GM12878 (cell line): ENCODE data around the gene PSMB7. TPM values are rescaled to one million over a fixed set of nuclear protein-coding genes. Genes with fewer than 3 reads are reported as not detected.

Source experiments
- ATAC-seq: fragments of 200-7000 bp; cut with Tn5 transposase; 3 replicates; pipeline ENCODE4 v1.9.1; 2020; ENCODE audit warnings: mild to moderate bottlenecking, moderate library complexity
- BruUV-seq: library from RNA; stranded (reverse); fragments of 400-500 nt; replicated peaks from 2 replicates; lab custom pipeline; 2021; lab: Mats Ljungman, UMichigan
- CTCF ChIA-PET: fragments of 300-600 bp; sonication (Branson Sonifier 250); formaldehyde crosslinking; extraction: SDS; loops from one replicate; lab custom pipeline; 2021; ENCODE audit warnings: inconsistent platforms; lab: Yijun Ruan, JAX
- POLR2A ChIA-PET: fragments of 350-600 bp; formaldehyde crosslinking; extraction: SDS; loops from one replicate; lab custom pipeline; 2021; ENCODE audit warnings: inconsistent platforms; lab: Charles Lee
- RAD21 ChIA-PET: fragments of 300-600 bp; sonication (Branson Sonifier 250); formaldehyde crosslinking; loops from one replicate; lab custom pipeline; 2023; ENCODE audit warnings: antibody characterized with exemption; ENCODE audit not compliant: unreplicated experiment; lab: Charles Lee
- SMC1A ChIA-PET: fragments of 300-600 bp; sonication (Branson Sonifier 250); formaldehyde crosslinking; loops from one replicate; lab custom pipeline; 2023; ENCODE audit not compliant: unreplicated experiment, uncharacterized antibody; lab: Charles Lee
- DNase-seq: peaks from one replicate; pipeline ENCODE4 v3.0.0-alpha.2; 2011; ENCODE audit warnings: low read depth, low spot score
- FAIRE-seq: peaks from 3 replicates; lab custom pipeline; 2011; peaks lifted over from hg19 to GRCh38; lab: Jason Lieb, UNC
- H2AFZ ChIP-seq: 2 replicates; pipeline ENCODE4 v1.6.0; 2011; ENCODE audit warnings: low read depth, low read length, control low read depth; ENCODE audit not compliant: control insufficient read depth
- H3K27ac ChIP-seq: 2 replicates; pipeline ENCODE4 v1.5.1; 2011; ENCODE audit warnings: control low read depth; ENCODE audit not compliant: control insufficient read depth, insufficient read depth
- H3K27me3 ChIP-seq, 2 experiments: replicated peaks in 1 of 2; 2 replicates each; pipeline versions ENCODE4 v1.6.0 to v1.6.1; 2011; ENCODE audit warnings: low read length in 1 of 2; ENCODE audit not compliant: control insufficient read depth in 2 of 2, insufficient read depth in 2 of 2
- H3K36me3 ChIP-seq, 2 experiments: 2 replicates each; pipeline ENCODE4 v1.5.1; 2011; ENCODE audit warnings: low read length in 1 of 2; ENCODE audit not compliant: control insufficient read depth in 2 of 2, insufficient read depth in 2 of 2
- H3K4me1 ChIP-seq: 2 replicates; pipeline ENCODE4 v1.6.1; 2011; ENCODE audit warnings: mild to moderate bottlenecking, low read length, moderate library complexity, mixed read lengths; ENCODE audit not compliant: control insufficient read depth, insufficient read depth
- H3K4me2 ChIP-seq: 2 replicates; pipeline ENCODE4 v1.6.0; 2011; ENCODE audit warnings: control low read depth; ENCODE audit not compliant: control insufficient read depth, insufficient read depth
- H3K4me3 ChIP-seq: fragments of 200-600 bp; sonication (generic); 2 replicates; pipeline ENCODE4 v1.5.1; 2016
- H3K79me2 ChIP-seq: 2 replicates; pipeline ENCODE4 v1.6.0; 2011; ENCODE audit warnings: low read length; ENCODE audit not compliant: control insufficient read depth, insufficient read depth
- H3K9ac ChIP-seq: 2 replicates; pipeline ENCODE4 v1.8.0; 2011; ENCODE audit warnings: low read length, control low read depth, mixed read lengths; ENCODE audit not compliant: control insufficient read depth, insufficient read depth
- H3K9me3 ChIP-seq: replicated peaks from 3 replicates; pipeline ENCODE4 v1.5.1; 2011; ENCODE audit warnings: mild to moderate bottlenecking, low read length; ENCODE audit not compliant: control insufficient read depth, insufficient read depth
- H4K20me1 ChIP-seq: 2 replicates; pipeline ENCODE4 v1.6.0; 2011; ENCODE audit not compliant: control insufficient read depth, insufficient read depth
- E4F1 ChIP-seq: fragments of 450-650 bp; IDR thresholded peaks from 2 replicates; pipeline ENCODE4 v1.6.1; 2018; ENCODE audit warnings: borderline replicate concordance, mild to moderate bottlenecking; ENCODE audit not compliant: partially characterized antibody
- EED ChIP-seq: sonication (generic); IDR thresholded peaks from 2 replicates; pipeline ENCODE4 v1.6.1; 2016; ENCODE audit warnings: antibody characterized with exemption, low read depth
- NFYA ChIP-seq: IDR thresholded peaks from 2 replicates; pipeline ENCODE4 v1.6.1; 2011; ENCODE audit warnings: low read depth, mild to moderate bottlenecking, low read length, improper control_type of control experiment, borderline replicate concordance
- SMARCA5 ChIP-seq: fragments of 450-650 bp; IDR thresholded peaks from 2 replicates; pipeline ENCODE4 v1.6.1; 2017; ENCODE audit warnings: mild to moderate bottlenecking
- ZNF274 ChIP-seq: IDR thresholded peaks from one replicate; pipeline ENCODE4 v1.8.0; 2011; ENCODE audit not compliant: insufficient read length, insufficient read depth
- WGBS: methylation state at CpG from one replicate; pipeline ENCODE4 v1.1.6; 2016; ENCODE audit warnings: low lambda C conversion rate; ENCODE audit not compliant: insufficient replicate concordance, insufficient coverage; ENCODE audit errors: missing lambda C conversion rate; 5-methylcytosine and 5-hydroxymethylcytosine counted together
- in situ Hi-C: fragments of 300-500 bp; cut with MboI; formaldehyde crosslinking; loops from 9 replicates; pipeline ENCODE4 v1.14.3; 2018; ENCODE audit warnings: mixed read lengths
- intact Hi-C: fragments of 100-400 bp; cut with micrococcal nuclease; formaldehyde crosslinking; loops from one replicate; pipeline ENCODE4 v1.14.2; 2022; ENCODE audit not compliant: unreplicated experiment
- polyA plus RNA-seq, 11 experiments: library from polyadenylated mRNA; depleted of rRNA in 4 of 11; unstranded in 6 of 11; stranded (reverse) in 5 of 11; fragments of >200 nt; fragmentation: Nextera tagmentation in 4 of 11; fragmentation: Illumina TruSeq in 1 of 11; extraction: Ambion mirVana in 4 of 11; extraction: Trizol in 1 of 11; gene quantifications; 1 replicate in 1 of 11; 2 replicates in 10 of 11; pipeline versions ENCODE4 v1.2.1 to v1.2.3, GENCODE V29; 2011 to 2016; ENCODE audit warnings: inconsistent platforms in 2 of 11, missing spikeins in 2 of 11, low read depth in 1 of 11
- total RNA-seq, 4 experiments: library from RNA; depleted of rRNA in 3 of 4; stranded (reverse); fragments of >200 nt in 3 of 4; fragmentation: Illumina TruSeq in 1 of 4; extraction: Trizol in 1 of 4; gene quantifications; 2 replicates each; pipeline versions ENCODE4 v1.2.1 to v1.2.3, GENCODE V29; 2013 to 2021
- TF ChIP-seq, protein P1 (sequence below): fragments of 450-650 bp; IDR thresholded peaks from 2 replicates; pipeline ENCODE4 v1.6.1; 2016; ENCODE audit warnings: mild to moderate bottlenecking
- TF ChIP-seq, protein P2 (sequence below): fragments of 450-650 bp; IDR thresholded peaks from 2 replicates; pipeline ENCODE4 v1.6.1; 2016; ENCODE audit warnings: mild to moderate bottlenecking

The PSMB7 gene
- total and polyA plus RNA-seq, 10 of the 15 experiments (the other 5 are each of a cell fraction or from before 2014, with no cell fraction given) = 174 to 564 (median 268) TPM

DNA sequence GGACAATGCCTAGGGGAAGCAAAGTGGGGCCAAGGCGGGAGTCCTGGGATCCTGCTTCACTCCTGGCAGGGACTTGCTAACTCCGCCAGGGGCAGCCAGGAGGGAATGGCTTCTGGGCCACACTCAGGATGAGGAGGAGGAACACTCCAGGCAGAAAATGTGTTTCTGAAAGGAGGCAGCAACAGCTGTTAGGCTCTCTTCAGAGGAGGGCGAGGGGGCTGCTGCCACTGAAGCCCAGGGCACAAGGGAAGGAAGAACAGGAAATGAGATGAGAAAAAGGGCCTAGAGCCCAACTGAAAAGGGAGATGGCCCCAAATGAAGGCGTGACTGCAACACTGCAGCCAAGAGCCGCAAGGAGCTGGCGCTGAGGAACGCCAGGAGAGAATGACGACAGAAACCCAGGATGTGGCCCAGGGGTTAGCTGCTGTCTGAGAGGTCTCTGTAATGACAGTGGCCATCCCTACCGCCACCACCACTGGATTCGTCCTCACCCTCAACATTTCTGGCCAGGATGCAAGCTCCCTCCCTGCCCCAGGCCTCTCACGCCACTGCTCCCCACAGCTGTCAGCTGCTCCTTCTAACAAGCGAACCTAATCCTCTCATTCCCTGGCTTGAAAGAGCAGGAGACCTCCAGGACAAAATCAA is 15.8 kb downstream of the PSMB7 start:
- FAIRE-seq (no peak), DNase-seq (no peak), ATAC-seq (no peak)
- RAD21 ChIA-PET = interaction anchor here (0.6 kb wide), 1 partner anchor 540 kb away, joined by 3 read pairs; no protein-coding TSS in a partner anchor
- Histone ChIP-seq H3K79me2 (peaks cover 5% of the 10 kb centered on the region), H4K20me1 (no peaks in the 10 kb centered on the region), H3K9ac (no peak overlapping the region), H3K27ac (no peak overlapping the region), H3K4me1 (no peaks in the 10 kb centered on the region), H3K9me3 (no peaks in the 10 kb centered on the region), H2AFZ (no peak overlapping the region), H3K27me3 (no peaks in the 10 kb centered on the region), H3K4me2 (no peak overlapping the region), H3K36me3 (peaks cover 14 to 37% of the 10 kb centered on the region in 2 experiments), H3K4me3 (no peak overlapping the region)
- no TSS peak for BruUV-seq
- in situ Hi-C loops = no loop called here
- POLR2A ChIA-PET = interaction anchor here (1.0 kb wide), 1 partner anchor 20 kb away, joined by 3 read pairs; no protein-coding TSS in a partner anchor
- TF ChIP-seq ZNF274 (no peak), E4F1 (no peak), EED (no peak), NFYA (no peak), SMARCA5 (no peak)
- TF ChIP-seq, protein P1, sequence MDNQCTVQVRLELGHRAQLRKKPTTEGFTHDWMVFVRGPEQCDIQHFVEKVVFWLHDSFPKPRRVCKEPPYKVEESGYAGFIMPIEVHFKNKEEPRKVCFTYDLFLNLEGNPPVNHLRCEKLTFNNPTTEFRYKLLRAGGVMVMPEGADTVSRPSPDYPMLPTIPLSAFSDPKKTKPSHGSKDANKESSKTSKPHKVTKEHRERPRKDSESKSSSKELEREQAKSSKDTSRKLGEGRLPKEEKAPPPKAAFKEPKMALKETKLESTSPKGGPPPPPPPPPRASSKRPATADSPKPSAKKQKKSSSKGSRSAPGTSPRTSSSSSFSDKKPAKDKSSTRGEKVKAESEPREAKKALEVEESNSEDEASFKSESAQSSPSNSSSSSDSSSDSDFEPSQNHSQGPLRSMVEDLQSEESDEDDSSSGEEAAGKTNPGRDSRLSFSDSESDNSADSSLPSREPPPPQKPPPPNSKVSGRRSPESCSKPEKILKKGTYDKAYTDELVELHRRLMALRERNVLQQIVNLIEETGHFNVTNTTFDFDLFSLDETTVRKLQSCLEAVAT = no peak
- TF ChIP-seq, protein P2, sequence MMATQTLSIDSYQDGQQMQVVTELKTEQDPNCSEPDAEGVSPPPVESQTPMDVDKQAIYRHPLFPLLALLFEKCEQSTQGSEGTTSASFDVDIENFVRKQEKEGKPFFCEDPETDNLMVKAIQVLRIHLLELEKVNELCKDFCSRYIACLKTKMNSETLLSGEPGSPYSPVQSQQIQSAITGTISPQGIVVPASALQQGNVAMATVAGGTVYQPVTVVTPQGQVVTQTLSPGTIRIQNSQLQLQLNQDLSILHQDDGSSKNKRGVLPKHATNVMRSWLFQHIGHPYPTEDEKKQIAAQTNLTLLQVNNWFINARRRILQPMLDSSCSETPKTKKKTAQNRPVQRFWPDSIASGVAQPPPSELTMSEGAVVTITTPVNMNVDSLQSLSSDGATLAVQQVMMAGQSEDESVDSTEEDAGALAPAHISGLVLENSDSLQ = no peak
- SMC1A ChIA-PET = interaction anchor here (0.7 to 1.5 kb wide), 3 partner anchors 9 to 14 kb away, joined by 3 read pairs; no protein-coding TSS in a partner anchor
- CTCF ChIA-PET = interaction anchor here (0.7 to 1.6 kb wide), 2 partner anchors 12 kb away, joined by 3 to 5 read pairs; no protein-coding TSS in a partner anchor
- WGBS = 97% methylated on average over 12 of the region's 12 CpGs
- intact Hi-C loops = no loop called here
